Neural cell (in vitro differentiated cells): ENCODE results near the gene SLAMF7.

Source experiments
- EZH2 ChIP-seq: fragments of 200-600, 300-800 bp; shearing (Covaris generic), sonication (generic); IDR thresholded peaks from 2 replicates; pipeline ENCODE4 v1.6.1; 2014; ENCODE audit warnings: antibody characterized with exemption, low read length, borderline replicate concordance, mild to moderate bottlenecking; ENCODE audit not compliant: insufficient read depth, poor library complexity, severe bottlenecking
- MXI1 ChIP-seq: fragments of 450-650 bp; conservative IDR thresholded peaks from 2 replicates; pipeline ENCODE4 v1.6.1; 2014; ENCODE audit warnings: antibody characterized with exemption, mild to moderate bottlenecking; ENCODE audit not compliant: poor library complexity, severe bottlenecking
- POLR2AphosphoS5 ChIP-seq: IDR thresholded peaks from 2 replicates; pipeline ENCODE4 v1.6.1; 2012
- SMC3 ChIP-seq: fragments of 450-650 bp; conservative IDR thresholded peaks from 2 replicates; pipeline ENCODE4 v1.6.1; 2014; ENCODE audit warnings: antibody characterized with exemption, mild to moderate bottlenecking, moderate library complexity; ENCODE audit not compliant: poor library complexity
- TF ChIP-seq, protein P1 (sequence below): fragments of 450-650 bp; IDR thresholded peaks from 2 replicates; pipeline ENCODE4 v1.5.1; 2014; ENCODE audit warnings: antibody characterized with exemption, mild to moderate bottlenecking, moderate library complexity; ENCODE audit not compliant: poor library complexity, severe bottlenecking

DNA sequence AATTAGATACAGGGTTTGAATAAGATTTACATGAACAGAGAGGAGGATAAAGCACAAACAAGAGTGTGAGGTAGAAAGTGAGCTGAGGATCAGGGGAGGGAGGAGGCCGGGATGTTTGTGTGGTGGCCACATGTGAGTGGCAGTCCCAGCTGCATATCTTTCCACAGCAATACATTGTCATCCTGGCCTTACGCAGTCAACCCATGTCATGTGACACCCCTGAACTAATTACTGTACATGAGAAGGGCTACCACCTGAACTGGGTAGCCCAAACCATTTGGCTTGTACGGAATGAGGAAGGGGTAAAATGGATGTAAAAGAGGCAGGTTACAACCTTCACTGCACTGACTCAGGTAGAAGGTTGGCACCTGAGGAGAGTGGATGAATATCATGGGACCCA is 4.2 kb downstream of the SLAMF7 start:
- TF ChIP-seq, protein P1, sequence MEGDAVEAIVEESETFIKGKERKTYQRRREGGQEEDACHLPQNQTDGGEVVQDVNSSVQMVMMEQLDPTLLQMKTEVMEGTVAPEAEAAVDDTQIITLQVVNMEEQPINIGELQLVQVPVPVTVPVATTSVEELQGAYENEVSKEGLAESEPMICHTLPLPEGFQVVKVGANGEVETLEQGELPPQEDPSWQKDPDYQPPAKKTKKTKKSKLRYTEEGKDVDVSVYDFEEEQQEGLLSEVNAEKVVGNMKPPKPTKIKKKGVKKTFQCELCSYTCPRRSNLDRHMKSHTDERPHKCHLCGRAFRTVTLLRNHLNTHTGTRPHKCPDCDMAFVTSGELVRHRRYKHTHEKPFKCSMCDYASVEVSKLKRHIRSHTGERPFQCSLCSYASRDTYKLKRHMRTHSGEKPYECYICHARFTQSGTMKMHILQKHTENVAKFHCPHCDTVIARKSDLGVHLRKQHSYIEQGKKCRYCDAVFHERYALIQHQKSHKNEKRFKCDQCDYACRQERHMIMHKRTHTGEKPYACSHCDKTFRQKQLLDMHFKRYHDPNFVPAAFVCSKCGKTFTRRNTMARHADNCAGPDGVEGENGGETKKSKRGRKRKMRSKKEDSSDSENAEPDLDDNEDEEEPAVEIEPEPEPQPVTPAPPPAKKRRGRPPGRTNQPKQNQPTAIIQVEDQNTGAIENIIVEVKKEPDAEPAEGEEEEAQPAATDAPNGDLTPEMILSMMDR = no peak
- no peak for TF ChIP-seq SMC3
- TF ChIP-seq POLR2AphosphoS5 = no peak
- no peak for TF ChIP-seq EZH2
- TF ChIP-seq MXI1 = no peak
